Karpas-422 (cell line): ENCODE results near the gene TAB2. TPM values are rescaled to one million over a fixed set of nuclear protein-coding genes. Genes with fewer than 3 reads are reported as not detected.
"Not testable (repeated sequence)": the region's sequence is repeated elsewhere in the genome, so short reads cannot be mapped to it uniquely, and the experiment has no call there.

Source experiments
- DNase-seq: peaks from one replicate; pipeline ENCODE4 v3.0.0-alpha.2; 2015
- H2AFZ ChIP-seq: fragments of 200-600 bp; sonication (generic); 2 replicates; pipeline ENCODE4 v1.6.1; 2014; ENCODE audit warnings: antibody characterized with exemption, low read length, mixed read lengths
- H3K27ac ChIP-seq: fragments of 200-600 bp; sonication (generic); 2 replicates; pipeline ENCODE4 v1.5.1; 2014; ENCODE audit warnings: mild to moderate bottlenecking, low read length, moderate library complexity
- H3K27me3 ChIP-seq: fragments of 200-600 bp; sonication (generic); 2 replicates; pipeline ENCODE4 v1.6.1; 2014; ENCODE audit warnings: low read length, mixed read lengths
- H3K36me3 ChIP-seq: fragments of 200-600 bp; sonication (generic); 2 replicates; pipeline ENCODE4 v1.6.1; 2014; ENCODE audit warnings: low read length, mixed read lengths; ENCODE audit not compliant: insufficient read depth
- H3K4me1 ChIP-seq: fragments of 200-600 bp; sonication (generic); 2 replicates; pipeline ENCODE4 v1.6.1; 2014; ENCODE audit warnings: mild to moderate bottlenecking, low read length, mixed read lengths
- H3K4me2 ChIP-seq: fragments of 200-600 bp; sonication (generic); 2 replicates; pipeline ENCODE4 v1.6.1; 2014; ENCODE audit warnings: low read length, low read depth, mild to moderate bottlenecking; ENCODE audit not compliant: poor library complexity, severe bottlenecking
- H3K4me3 ChIP-seq: fragments of 200-600 bp; sonication (generic); 2 replicates; pipeline ENCODE4 v1.5.1; 2014; ENCODE audit warnings: mild to moderate bottlenecking, antibody characterized with exemption, low read length, mixed read lengths
- H3K79me2 ChIP-seq: fragments of 200-600 bp; sonication (generic); 2 replicates; pipeline ENCODE4 v1.6.1; 2014; ENCODE audit warnings: mild to moderate bottlenecking, low read length, mixed read lengths
- H3K9ac ChIP-seq: fragments of 200-600 bp; sonication (generic); 2 replicates; pipeline ENCODE4 v1.6.0; 2014; ENCODE audit warnings: low read length
- H3K9me2 ChIP-seq: fragments of 200-600 bp; sonication (generic), shearing (Covaris generic); replicated peaks from 2 replicates; pipeline ENCODE4 v1.6.0; 2014; ENCODE audit warnings: mild to moderate bottlenecking, low read length, moderate library complexity; ENCODE audit not compliant: insufficient read depth
- H3K9me3 ChIP-seq: fragments of 300-700, 200-600 bp; sonication (generic); 2 replicates; pipeline ENCODE4 v1.6.1; 2014; ENCODE audit warnings: low read length, mixed read lengths
- H4K20me1 ChIP-seq: fragments of 200-600 bp; sonication (generic); 2 replicates; pipeline ENCODE4 v1.6.1; 2014; ENCODE audit warnings: mild to moderate bottlenecking, antibody characterized with exemption, low read length, low read depth; ENCODE audit not compliant: insufficient read depth
- total RNA-seq: library from RNA; depleted of rRNA; stranded (reverse); fragments of >200 nt; shearing (Covaris generic); gene quantifications from 2 replicates; pipeline ENCODE4 v1.2.3, GENCODE V29; 2014; ENCODE audit warnings: low replicate concordance

The TAB2 gene
- total RNA-seq, 1 experiment from 2014 or later = 23.4 TPM

DNA sequence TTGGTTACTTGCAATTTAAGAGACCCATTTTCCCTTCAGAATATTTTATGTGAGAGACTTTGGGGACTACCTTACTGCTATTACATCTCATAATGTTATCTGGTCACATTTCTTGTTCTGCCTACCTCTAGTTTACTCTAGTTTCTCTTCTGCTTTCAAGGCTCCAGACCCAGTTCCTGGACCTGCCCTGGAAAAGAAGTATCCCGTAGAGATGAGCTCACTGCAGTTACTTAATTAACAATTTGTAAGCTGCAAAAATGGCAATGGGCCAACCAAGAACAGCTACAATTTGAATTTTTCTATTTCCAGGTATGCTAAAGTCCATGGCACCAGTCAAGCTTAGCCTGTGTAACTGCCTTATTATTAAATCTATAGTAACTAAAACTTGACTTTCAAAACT lies 25.0 kb downstream of the TAB2 start:
- peaks cover 85% of the 10 kb centered on the region for H3K79me2 ChIP-seq
- H3K9me3 ChIP-seq = no peaks in the 10 kb centered on the region
- no peak overlapping the region for H2AFZ ChIP-seq
- H4K20me1 ChIP-seq = peaks cover 46% of the 10 kb centered on the region
- no peak overlapping the region for H3K9ac ChIP-seq
- no peaks in the 10 kb centered on the region for H3K36me3 ChIP-seq
- H3K9me2 ChIP-seq = no peaks in the 10 kb centered on the region
- peak overlapping the region; percentile 49 for H3K27ac ChIP-seq
- peak overlapping the region; percentile 49 for H3K4me2 ChIP-seq
- peak overlapping the region; percentile 19 for H3K4me3 ChIP-seq
- peaks cover 39% of the 10 kb centered on the region for H3K4me1 ChIP-seq
- peak; percentile 76 for DNase-seq
- H3K27me3 ChIP-seq = no peaks in the 10 kb centered on the region

- Histone ChIP-seq H3K9me2 (no peaks in the 10 kb centered on the region), H3K4me1 (peaks cover 39% of the 10 kb centered on the region), H3K27me3 (no peaks in the 10 kb centered on the region), H3K79me2 (peaks cover 84% of the 10 kb centered on the region), H4K20me1 (peaks cover 41% of the 10 kb centered on the region), H2AFZ (no peak overlapping the region), H3K4me2 (no peak overlapping the region), H3K27ac (no peak overlapping the region), H3K4me3 (no peak overlapping the region), H3K9me3 (no peaks in the 10 kb centered on the region), H3K36me3 (no peaks in the 10 kb centered on the region), H3K9ac (no peak overlapping the region)
- DNase-seq = no peak
Observed at GRCh38 chr6:149343501-149343900, 26.0 kb downstream of the TAB2 start.

DNA sequence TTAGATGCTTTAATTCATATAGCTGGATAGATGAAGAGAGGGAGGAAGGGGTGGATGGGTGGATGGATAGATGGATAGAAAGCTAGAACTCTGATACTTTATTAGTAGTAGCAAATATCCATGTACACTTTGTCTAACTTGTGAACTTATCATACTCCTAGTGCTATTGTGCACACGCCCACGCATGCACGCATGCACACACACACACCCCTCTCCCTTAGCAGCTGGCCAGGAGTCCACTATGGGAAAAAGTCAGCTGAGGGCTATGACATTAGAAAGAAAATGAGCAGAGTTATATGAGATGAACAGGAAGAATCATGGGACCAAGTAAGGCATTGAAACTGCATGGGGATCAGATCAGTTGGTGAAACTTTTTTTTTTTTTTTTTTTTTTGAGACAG lies 28.6 kb downstream of the TAB2 start:
- Histone ChIP-seq H3K4me3 (no peak overlapping the region), H4K20me1 (peaks cover 40% of the 10 kb centered on the region), H3K4me1 (peaks cover 26% of the 10 kb centered on the region), H3K4me2 (no peak overlapping the region), H3K27me3 (no peaks in the 10 kb centered on the region), H3K9ac (no peak overlapping the region), H3K27ac (no peak overlapping the region), H2AFZ (no peak overlapping the region), H3K36me3 (no peaks in the 10 kb centered on the region), H3K9me2 (no peaks in the 10 kb centered on the region), H3K79me2 (peaks cover 80% of the 10 kb centered on the region), H3K9me3 (no peaks in the 10 kb centered on the region)
- DNase-seq = no peak

- Histone ChIP-seq H2AFZ (no peak overlapping the region), H3K4me1 (peaks cover 17% of the 10 kb centered on the region), H3K79me2 (peaks cover 80% of the 10 kb centered on the region)
Observed at GRCh38 chr6:149347067-149347466, 29.6 kb downstream of the TAB2 start.

GRCh38 chr6:149349279-149349678 lies 31.8 kb downstream of the TAB2 start:
- H3K9me3 ChIP-seq, H3K27me3 ChIP-seq, H3K9ac ChIP-seq, DNase-seq, H3K36me3 ChIP-seq, H3K4me1 ChIP-seq, H3K4me3 ChIP-seq, H3K4me2 ChIP-seq, H3K9me2 ChIP-seq, H2AFZ ChIP-seq, H3K27ac ChIP-seq: not testable (repeated sequence)
- Histone ChIP-seq H4K20me1 (peaks cover 35% of the 10 kb centered on the region), H3K79me2 (peaks cover 78% of the 10 kb centered on the region)

More at GRCh38 chr6:149347067-149347466, 29.6 kb downstream of the TAB2 start:
- no peak overlapping the region for H3K4me2 ChIP-seq
- H4K20me1 ChIP-seq = peaks cover 38% of the 10 kb centered on the region
- no peak overlapping the region for H3K4me3 ChIP-seq
- DNase-seq = no peak
- H3K27me3 ChIP-seq = no peaks in the 10 kb centered on the region
- H3K9ac ChIP-seq = no peak overlapping the region
- no peaks in the 10 kb centered on the region for H3K36me3 ChIP-seq
- no peaks in the 10 kb centered on the region for H3K9me3 ChIP-seq
- no peaks in the 10 kb centered on the region for H3K9me2 ChIP-seq
- H3K27ac ChIP-seq = no peak overlapping the region

GRCh38 chr6:149354009-149354408 lies 36.5 kb downstream of the TAB2 start:
- no peak overlapping the region for H3K4me3 ChIP-seq
- DNase-seq = no peak
- no peak overlapping the region for H2AFZ ChIP-seq
- peaks cover 32% of the 10 kb centered on the region for H4K20me1 ChIP-seq
- no peaks in the 10 kb centered on the region for H3K4me1 ChIP-seq
- no peaks in the 10 kb centered on the region for H3K27me3 ChIP-seq
- no peaks in the 10 kb centered on the region for H3K9me3 ChIP-seq
- H3K4me2 ChIP-seq = no peak overlapping the region
- H3K9me2 ChIP-seq = no peaks in the 10 kb centered on the region
- H3K27ac ChIP-seq = no peak overlapping the region
- H3K79me2 ChIP-seq = peaks cover 70% of the 10 kb centered on the region
- no peak overlapping the region for H3K9ac ChIP-seq
- no peaks in the 10 kb centered on the region for H3K36me3 ChIP-seq

DNA sequence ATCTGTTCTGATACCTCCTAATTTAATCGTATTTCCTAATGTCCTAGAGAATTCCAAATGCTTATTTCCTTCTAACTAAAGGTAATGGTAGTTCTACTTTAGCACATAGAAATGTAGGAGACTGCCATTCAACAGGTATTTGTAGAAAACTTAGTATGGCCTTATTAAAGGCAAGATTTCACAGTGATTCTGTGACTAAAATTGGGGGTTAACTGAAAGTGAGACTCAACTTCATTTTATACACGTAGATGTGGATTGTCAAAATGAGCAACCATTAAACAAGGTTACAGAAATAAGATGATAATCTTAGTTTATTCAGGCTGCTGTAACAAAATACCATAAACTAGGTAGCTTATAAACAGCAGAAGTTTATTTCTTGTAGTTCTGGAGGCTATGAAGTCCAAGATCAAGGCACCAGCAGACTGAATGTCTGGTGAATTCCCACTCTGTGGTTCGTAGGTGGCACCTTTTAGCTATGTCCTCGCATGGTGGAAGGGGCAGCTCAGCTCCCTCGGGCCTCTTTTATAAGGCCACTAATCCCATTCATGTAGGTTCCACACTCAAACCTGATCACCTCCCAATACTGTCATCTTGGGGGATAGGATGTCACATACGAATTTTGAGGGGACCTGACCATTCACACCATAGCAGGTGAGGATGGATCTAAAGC lies 38.7 kb downstream of the TAB2 start:
- H3K4me2 ChIP-seq = no peak overlapping the region
- H3K79me2 ChIP-seq = peaks cover 74% of the 10 kb centered on the region
- no peaks in the 10 kb centered on the region for H3K4me1 ChIP-seq
- H4K20me1 ChIP-seq = peaks cover 23% of the 10 kb centered on the region
- H3K9me2 ChIP-seq = no peaks in the 10 kb centered on the region
- no peak overlapping the region for H3K9ac ChIP-seq
- no peak overlapping the region for H2AFZ ChIP-seq
- no peak for DNase-seq
- no peaks in the 10 kb centered on the region for H3K36me3 ChIP-seq
- no peaks in the 10 kb centered on the region for H3K9me3 ChIP-seq
- H3K27ac ChIP-seq = no peak overlapping the region
- H3K27me3 ChIP-seq = no peaks in the 10 kb centered on the region
- no peak overlapping the region for H3K4me3 ChIP-seq

- no peak overlapping the region for H3K27ac ChIP-seq
- no peak overlapping the region for H3K4me2 ChIP-seq
- H3K9me2 ChIP-seq = no peaks in the 10 kb centered on the region
- H3K4me1 ChIP-seq = no peaks in the 10 kb centered on the region
- no peak overlapping the region for H3K4me3 ChIP-seq
- no peak for DNase-seq
- H3K9ac ChIP-seq = no peak overlapping the region
- no peaks in the 10 kb centered on the region for H3K9me3 ChIP-seq
- peaks cover 73% of the 10 kb centered on the region for H3K79me2 ChIP-seq
- no peaks in the 10 kb centered on the region for H3K27me3 ChIP-seq
- no peaks in the 10 kb centered on the region for H3K36me3 ChIP-seq
- H4K20me1 ChIP-seq = peaks cover 12% of the 10 kb centered on the region
- no peak overlapping the region for H2AFZ ChIP-seq
Observed at GRCh38 chr6:149357726-149358538, 40.4 kb downstream of the TAB2 start.
